WTC11 (cell line): ENCODE results near the gene EYS. TPM values are rescaled to one million over a fixed set of nuclear protein-coding genes. Genes with fewer than 3 reads are reported as not detected.

ENCODE experiments used
- ATAC-seq: fragments of 200-7000 bp; cut with Tn5 transposase; 2 replicates; pipeline ENCODE4 v1.10.0; 2021; ENCODE audit warnings: mild to moderate bottlenecking, moderate library complexity
- CTCF ChIA-PET: fragments of 300-600 bp; sonication (Branson Sonifier 250); formaldehyde crosslinking; loops from one replicate; lab custom pipeline; 2021; ENCODE audit warnings: antibody characterized with exemption; lab: Charles Lee
- POLR2A ChIA-PET: fragments of 350-600 bp; sonication (Branson Sonifier 250); formaldehyde crosslinking; loops from one replicate; lab custom pipeline; 2021; ENCODE audit warnings: antibody characterized with exemption; lab: Charles Lee
- DNase-seq: peaks from one replicate; pipeline ENCODE4 v3.0.0; 2021; ENCODE audit warnings: low spot score
- H3K27ac Mint-ChIP-seq: 2 replicates; pipeline ENCODE4 v1.8.0; 2021; ENCODE audit warnings: mixed read lengths
- H3K27me3 Mint-ChIP-seq: 2 replicates; pipeline ENCODE4 v1.8.0; 2021; ENCODE audit warnings: low read depth, mild to moderate bottlenecking, moderate library complexity, mixed read lengths
- H3K36me3 Mint-ChIP-seq: 2 replicates; pipeline ENCODE4 v1.8.0; 2021; ENCODE audit warnings: mixed read lengths
- H3K4me1 Mint-ChIP-seq: 2 replicates; pipeline ENCODE4 v1.8.0; 2022; ENCODE audit warnings: mixed read lengths
- H3K4me3 Mint-ChIP-seq: 2 replicates; pipeline ENCODE4 v1.8.0; 2021; ENCODE audit warnings: mild to moderate bottlenecking, moderate library complexity, mixed read lengths
- H3K9me3 Mint-ChIP-seq: 2 replicates; pipeline ENCODE4 v1.8.0; 2021; ENCODE audit warnings: mixed read lengths
- ATF1 ChIP-seq: sonication (generic); formaldehyde crosslinking; IDR thresholded peaks from 2 replicates; pipeline ENCODE4 v1.8.1; 2023; ENCODE audit warnings: mild to moderate bottlenecking, moderate library complexity, missing genetic modification reagents
- ATF6 ChIP-seq: sonication (generic); formaldehyde crosslinking; IDR thresholded peaks from 2 replicates; pipeline ENCODE4 v1.8.1; 2023; ENCODE audit warnings: mild to moderate bottlenecking, missing genetic modification reagents
- CDX4 ChIP-seq: fragments of 250-450 bp; sonication (Bioruptor Pico); IDR thresholded peaks from 2 replicates; pipeline ENCODE4 v1.9.0; 2021; ENCODE audit warnings: moderate library complexity, mild to moderate bottlenecking, inconsistent platforms, borderline replicate concordance
- CREM ChIP-seq: sonication (generic); formaldehyde crosslinking; IDR thresholded peaks from 2 replicates; pipeline ENCODE4 v1.8.1; 2022; ENCODE audit warnings: mild to moderate bottlenecking, missing genetic modification reagents, moderate library complexity
- CTCF ChIP-seq: fragments of 200-600 bp; IDR thresholded peaks from 2 replicates; pipeline ENCODE4 v1.8.0; 2022; ENCODE audit warnings: antibody characterized with exemption
- E2F4 ChIP-seq: sonication (generic); formaldehyde crosslinking; IDR thresholded peaks from 2 replicates; pipeline ENCODE4 v1.8.1; 2022; ENCODE audit warnings: low read depth, mild to moderate bottlenecking, moderate library complexity, missing genetic modification reagents, borderline replicate concordance
- ERG ChIP-seq: fragments of 250-450 bp; sonication (Bioruptor Pico); IDR thresholded peaks from 2 replicates; pipeline ENCODE4 v1.8.0; 2021; ENCODE audit warnings: mild to moderate bottlenecking
- FOXJ3 ChIP-seq: sonication (generic); formaldehyde crosslinking; IDR thresholded peaks from 2 replicates; pipeline ENCODE4 v1.9.0; 2021; ENCODE audit warnings: missing genetic modification reagents, mild to moderate bottlenecking, borderline replicate concordance
- GABPB1 ChIP-seq: sonication (generic); formaldehyde crosslinking; IDR thresholded peaks from 2 replicates; pipeline ENCODE4 v1.8.1; 2023; ENCODE audit warnings: mild to moderate bottlenecking, missing genetic modification reagents
- HMGA2 ChIP-seq: fragments of 250-450 bp; sonication (Bioruptor Pico); IDR thresholded peaks from 2 replicates; pipeline ENCODE4 v1.4.0; 2021; ENCODE audit warnings: mild to moderate bottlenecking, moderate library complexity
- JUN ChIP-seq: sonication (generic); formaldehyde crosslinking; IDR thresholded peaks from 2 replicates; pipeline ENCODE4 v1.8.0; 2023; ENCODE audit warnings: mild to moderate bottlenecking, missing genetic modification reagents
- NFYB ChIP-seq: sonication (generic); formaldehyde crosslinking; conservative IDR thresholded peaks from 2 replicates; pipeline ENCODE4 v1.8.0; 2022; ENCODE audit warnings: low read depth, missing genetic modification reagents
- OVOL2 ChIP-seq: fragments of 250-450 bp; sonication (Bioruptor Pico); IDR thresholded peaks from 2 replicates; pipeline ENCODE4 v1.9.0; 2021; ENCODE audit warnings: mild to moderate bottlenecking, borderline replicate concordance
- SOX15 ChIP-seq: fragments of 250-450 bp; sonication (Bioruptor Pico); IDR thresholded peaks from 2 replicates; pipeline ENCODE4 v1.9.0; 2021; ENCODE audit warnings: mild to moderate bottlenecking
- TCF7 ChIP-seq: sonication (generic); formaldehyde crosslinking; IDR thresholded peaks from 2 replicates; pipeline ENCODE4 v1.8.0; 2022; ENCODE audit warnings: mild to moderate bottlenecking, low read depth, missing genetic modification reagents, moderate library complexity
- TEAD4 ChIP-seq: sonication (generic); formaldehyde crosslinking; IDR thresholded peaks from 2 replicates; pipeline ENCODE4 v1.8.0; 2022; ENCODE audit warnings: mild to moderate bottlenecking, missing genetic modification reagents
- ZBTB21 ChIP-seq: sonication (generic); formaldehyde crosslinking; IDR thresholded peaks from 2 replicates; pipeline ENCODE4 v1.8.1; 2023; ENCODE audit warnings: mild to moderate bottlenecking, missing genetic modification reagents, borderline replicate concordance
- ZNF219 ChIP-seq: sonication (generic); formaldehyde crosslinking; IDR thresholded peaks from 2 replicates; pipeline ENCODE4 v1.8.0; 2023; ENCODE audit warnings: missing genetic modification reagents, mild to moderate bottlenecking, borderline replicate concordance
- ZNF423 ChIP-seq: fragments of 250-450 bp; sonication (Bioruptor Pico); IDR thresholded peaks from 2 replicates; pipeline ENCODE4 v2.1.2; 2022; ENCODE audit warnings: mild to moderate bottlenecking, moderate library complexity
- ZSCAN18 ChIP-seq: fragments of 250-450 bp; sonication (Bioruptor Pico); IDR thresholded peaks from 2 replicates; pipeline ENCODE4 v2.1.2; 2022; ENCODE audit warnings: mild to moderate bottlenecking, moderate library complexity
- total RNA-seq: library from RNA; stranded (reverse); gene quantifications from 3 replicates; pipeline ENCODE4 v1.2.3, GENCODE V29; 2021

Gene EYS
- total RNA-seq, 1 experiment from 2014 or later, result not detected

- no peak for ATAC-seq
- POLR2A ChIA-PET, result no interaction called here
Observed at GRCh38 chr6:64912966-64913365, 794.1 kb downstream of the EYS start.

GRCh38 chr6:64908104-64908503 lies 798.9 kb downstream of the EYS start:
- Mint-ChIP-seq H3K4me3 (no peak overlapping the region), H3K4me1 (no peaks in the 10 kb centered on the region), H3K27ac (no peak overlapping the region), H3K9me3 (peaks cover 31% of the 10 kb centered on the region), H3K27me3 (no peaks in the 10 kb centered on the region; the same call in 1 of the 2 replicates), H3K36me3 (peaks cover 5% of the 10 kb centered on the region)
- DNase-seq, result no peak
- CTCF ChIA-PET, result no interaction called here
- ATAC-seq, result no peak
- no peak for TF ChIP-seq TEAD4 (CRISPR knock-in tag)
- POLR2A ChIA-PET, result no interaction called here

More at GRCh38 chr6:64912966-64913365, 794.1 kb downstream of the EYS start:
- peaks cover 23% of the 10 kb centered on the region for H3K9me3 Mint-ChIP-seq
- no peak overlapping the region for H3K4me3 Mint-ChIP-seq
- DNase-seq, result no peak
- H3K27ac Mint-ChIP-seq, result no peak overlapping the region
- TF ChIP-seq TEAD4 (CRISPR knock-in tag) (no peak), TCF7 (CRISPR knock-in tag) (no peak), ZNF423 (no peak), SOX15 (CRISPR knock-in tag) (no peak), JUN (no peak), E2F4 (CRISPR knock-in tag) (no peak)
- CTCF ChIA-PET, result no interaction called here
- H3K36me3 Mint-ChIP-seq, result peaks cover 12% of the 10 kb centered on the region
- H3K4me1 Mint-ChIP-seq, result no peaks in the 10 kb centered on the region
- no peaks in the 10 kb centered on the region for H3K27me3 Mint-ChIP-seq

GRCh38 chr6:64904616-64905015 lies 802.4 kb downstream of the EYS start:
- no peak for DNase-seq
- CTCF ChIA-PET, result no interaction called here
- Mint-ChIP-seq H3K27me3 (no peaks in the 10 kb centered on the region; the same call in 1 of the 2 replicates), H3K4me1 (no peaks in the 10 kb centered on the region), H3K9me3 (peaks cover 41% of the 10 kb centered on the region), H3K36me3 (peaks cover 9% of the 10 kb centered on the region), H3K4me3 (no peak overlapping the region), H3K27ac (no peak overlapping the region)
- ATAC-seq, result no peak
- POLR2A ChIA-PET, result no interaction called here
- TF ChIP-seq GABPB1 (CRISPR knock-in tag), result no peak
- no peak for TF ChIP-seq OVOL2 (CRISPR knock-in tag)
- TF ChIP-seq ZBTB21, result no peak
- no peak for TF ChIP-seq E2F4 (CRISPR knock-in tag)
- no peak for TF ChIP-seq ATF1 (CRISPR knock-in tag)
- TF ChIP-seq HMGA2 (CRISPR knock-in tag), result no peak
- TF ChIP-seq CREM (CRISPR knock-in tag), result no peak
- TF ChIP-seq TEAD4 (CRISPR knock-in tag), result no peak
- TF ChIP-seq ZNF219, result no peak
- TF ChIP-seq ATF6 (CRISPR knock-in tag), result no peak
- TF ChIP-seq NFYB, result no peak
- TF ChIP-seq CTCF, result no peak
- TF ChIP-seq ZSCAN18 (CRISPR knock-in tag), result no peak
- no peak for TF ChIP-seq FOXJ3 (CRISPR knock-in tag)
- TF ChIP-seq CDX4, result no peak
- no peak for TF ChIP-seq ERG (CRISPR knock-in tag)
